NCI-H2196 treated with DMSO at 0.1 percent for 48 hours (cell line): ENCODE data around the gene ATP10D.

Experiments used
- DNase-seq: peaks from one replicate; lab custom pipeline; 2025; ENCODE audit not compliant: unreplicated experiment; lab: John Stamatoyannopoulos, UW

Gene ATP10D

DNA sequence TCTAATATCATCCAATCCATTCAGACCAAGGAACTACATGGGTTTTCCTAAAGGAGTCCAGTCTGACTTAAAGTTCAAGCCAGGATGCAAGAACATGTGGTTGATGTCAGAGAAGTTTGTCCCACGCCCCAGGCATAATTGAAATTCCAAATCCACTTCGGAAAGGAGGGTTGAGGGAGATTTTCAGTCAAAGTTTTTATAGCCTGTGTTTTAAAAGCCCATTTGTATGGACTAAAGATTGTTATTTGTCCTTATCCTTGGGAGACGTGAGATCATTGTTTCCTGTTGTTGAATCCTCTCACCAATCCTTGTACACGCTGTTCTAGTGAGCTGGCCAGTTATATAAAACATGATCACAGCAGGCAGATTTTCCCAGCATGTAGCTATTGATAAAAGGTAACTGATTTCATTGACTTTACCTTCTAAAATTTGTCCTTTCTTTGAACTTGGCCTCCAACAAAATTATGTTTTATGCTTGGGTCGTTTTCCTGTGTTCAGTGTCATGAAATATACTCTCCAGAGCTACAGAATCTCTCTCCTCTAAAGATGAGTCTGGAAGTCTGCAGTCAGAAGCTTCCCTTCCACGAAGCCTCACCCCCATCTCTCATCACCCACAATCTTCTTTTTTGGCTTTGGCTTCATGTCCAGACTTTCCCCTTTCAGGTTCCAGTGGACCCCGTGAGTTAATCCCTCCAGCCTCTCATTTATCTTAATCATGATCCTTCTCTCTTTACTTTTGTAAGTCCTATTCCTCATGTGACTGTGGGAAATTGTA, 92.9 kb downstream of the ATP10D start:
- no peak for DNase-seq

DNA sequence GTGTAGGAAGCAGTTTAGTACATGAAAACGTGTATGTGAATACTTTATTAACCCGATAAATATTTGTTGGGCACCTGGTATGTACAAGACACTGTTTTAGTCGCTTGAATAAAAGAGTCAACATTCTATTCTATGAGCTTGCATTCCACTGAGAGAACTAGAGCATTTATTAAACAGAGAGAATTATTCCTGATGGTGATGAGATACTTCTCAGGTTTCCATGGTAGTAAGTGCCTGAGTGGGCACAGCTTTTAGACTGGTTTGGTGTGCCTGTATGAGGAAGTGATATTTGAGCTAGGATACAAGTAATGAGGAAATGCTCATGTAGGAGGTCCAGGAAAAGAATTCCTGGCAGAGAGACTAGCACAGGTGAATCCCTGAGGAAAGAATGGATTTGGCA, 94.2 kb downstream of the ATP10D start:
- no peak for DNase-seq

DNA sequence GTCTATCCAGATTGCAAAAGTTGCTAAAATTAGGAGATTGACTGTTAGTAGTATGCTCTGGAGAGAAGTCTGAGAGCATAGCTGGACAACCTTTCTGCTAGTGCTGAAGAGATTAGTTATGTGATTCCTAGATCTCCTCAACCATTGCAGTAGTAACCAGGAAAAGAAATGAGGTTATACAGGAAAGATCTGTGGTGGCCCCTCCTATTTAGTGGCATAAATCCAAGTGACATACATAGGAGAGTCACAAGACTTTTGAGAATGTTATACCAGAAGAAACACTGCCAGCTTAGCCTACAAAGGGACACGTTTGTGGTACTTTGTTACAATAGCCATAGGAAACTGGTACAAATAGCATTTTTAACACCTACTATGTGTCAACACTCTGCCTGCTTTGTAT, 105.2 kb downstream of the ATP10D start:
- DNase-seq, result no peak

DNA sequence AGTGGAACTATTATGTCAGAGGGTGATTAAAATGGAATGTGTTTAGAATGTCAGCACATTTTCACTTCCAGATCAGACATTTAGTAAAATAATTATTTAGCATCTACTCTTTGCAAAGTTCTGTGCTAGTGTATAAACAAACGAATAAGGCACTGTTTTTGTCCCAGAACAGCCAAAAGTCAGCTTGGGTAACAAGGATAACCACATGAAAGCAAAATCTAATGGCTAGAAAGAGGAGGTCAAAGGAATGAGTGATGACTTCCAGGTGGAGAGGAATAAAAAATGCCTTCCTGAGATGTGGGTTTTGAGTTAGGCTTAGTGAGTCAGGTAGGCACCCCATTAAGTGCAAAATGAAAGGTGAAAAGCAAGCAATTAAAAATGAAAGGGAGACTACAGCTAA, 112.6 kb downstream of the ATP10D start:
- no peak for DNase-seq

DNA sequence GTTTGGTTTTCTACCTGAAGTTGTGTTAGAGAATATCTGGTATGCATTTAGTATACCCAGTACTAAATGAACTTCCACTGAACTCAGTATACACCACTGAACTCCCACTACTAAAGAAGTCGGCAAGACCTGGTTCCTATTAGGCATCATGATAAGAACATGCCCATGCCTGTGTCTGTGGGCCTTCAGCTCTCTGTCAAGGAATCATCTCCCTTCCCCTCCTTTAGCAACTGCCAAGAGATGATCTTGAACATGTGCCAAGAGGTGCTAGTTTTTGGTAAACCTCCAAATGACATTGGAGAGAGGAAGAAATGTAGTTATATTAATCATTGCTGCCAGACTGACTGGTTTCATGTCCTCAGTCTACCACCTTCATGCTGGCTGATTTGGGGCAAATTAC, 113.2 kb downstream of the ATP10D start:
- DNase-seq, result no peak

DNA sequence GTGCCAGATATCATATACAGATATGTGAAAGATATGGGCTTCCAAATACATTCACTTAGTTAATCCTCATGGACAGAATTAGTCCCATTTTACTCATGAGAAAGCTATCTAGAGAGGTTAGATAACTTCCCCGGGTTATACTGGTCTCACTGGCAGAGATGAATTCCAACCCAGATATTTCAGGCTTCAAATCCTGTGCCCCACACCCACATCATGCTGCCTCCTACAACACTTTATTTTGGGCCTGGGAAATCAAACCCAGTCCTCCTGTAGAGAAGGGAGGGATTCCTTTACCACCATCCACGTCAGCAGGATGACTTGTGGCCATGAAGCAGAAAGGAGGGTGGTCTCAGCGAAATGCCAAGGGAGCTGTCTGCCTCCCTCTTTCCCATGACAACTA, 113.8 kb downstream of the ATP10D start:
- no peak for DNase-seq

DNA sequence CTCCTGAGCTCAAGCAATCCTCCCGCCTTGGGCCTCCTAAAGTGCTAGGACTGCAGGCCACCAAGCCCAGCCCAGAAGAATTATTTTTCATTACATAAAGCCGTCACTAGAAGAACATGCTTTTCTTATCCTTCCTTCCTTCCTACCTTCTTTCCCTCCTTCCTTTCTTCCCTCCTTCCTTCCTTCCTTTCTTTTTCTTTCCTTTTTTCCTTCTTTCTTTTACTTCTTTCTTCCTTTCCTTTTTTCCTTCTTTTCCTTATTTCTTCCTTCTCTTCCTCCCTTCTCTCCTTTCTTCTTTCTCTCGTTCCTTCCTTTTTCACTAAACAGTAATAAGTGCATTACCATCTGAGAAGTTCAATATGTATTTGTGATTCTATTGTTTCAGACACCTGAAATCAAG, 121.4 kb downstream of the ATP10D start:
- DNase-seq, result no peak

DNA sequence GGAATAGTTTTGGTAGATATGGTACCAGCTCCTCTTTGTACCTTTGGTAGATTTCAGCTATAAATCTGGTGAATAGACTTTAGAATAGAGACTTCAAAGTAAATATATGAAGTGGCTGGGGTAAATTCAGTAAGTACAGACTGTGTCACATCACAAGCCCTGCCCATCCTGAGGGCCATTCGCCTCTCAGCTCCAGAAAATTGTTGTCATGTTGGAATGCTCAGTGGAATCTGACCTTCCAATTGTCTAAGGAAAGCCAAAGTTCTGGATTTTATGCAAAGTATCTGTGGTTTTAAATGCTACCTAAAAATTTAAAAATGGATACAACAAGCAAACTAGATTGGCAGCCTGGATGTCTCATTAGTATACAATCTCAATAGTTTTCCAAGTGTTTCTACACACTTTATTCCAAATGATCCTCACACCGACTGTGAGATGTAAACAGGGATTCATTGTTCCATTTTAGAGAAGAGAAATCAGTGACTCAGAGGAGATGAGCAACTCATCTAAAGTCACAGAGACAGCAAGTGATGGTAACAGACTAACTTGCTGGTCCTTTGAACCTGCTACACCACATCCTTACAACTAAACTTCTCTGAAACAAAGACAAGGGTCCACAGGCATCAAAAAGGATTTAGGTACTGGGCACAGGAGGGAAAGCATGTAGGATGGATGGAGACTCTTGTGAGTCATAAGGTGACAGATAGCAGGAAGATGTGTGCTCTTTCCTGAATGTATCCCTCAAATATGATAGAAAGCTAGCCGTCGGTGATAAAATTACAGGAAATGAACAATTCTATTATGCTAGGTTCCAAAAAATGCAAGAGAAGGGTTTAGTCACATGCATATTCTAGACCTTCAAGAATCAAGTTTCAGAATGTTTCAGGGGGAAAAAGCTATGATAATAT, 127.3 kb downstream of the ATP10D start:
- no peak for DNase-seq

DNA sequence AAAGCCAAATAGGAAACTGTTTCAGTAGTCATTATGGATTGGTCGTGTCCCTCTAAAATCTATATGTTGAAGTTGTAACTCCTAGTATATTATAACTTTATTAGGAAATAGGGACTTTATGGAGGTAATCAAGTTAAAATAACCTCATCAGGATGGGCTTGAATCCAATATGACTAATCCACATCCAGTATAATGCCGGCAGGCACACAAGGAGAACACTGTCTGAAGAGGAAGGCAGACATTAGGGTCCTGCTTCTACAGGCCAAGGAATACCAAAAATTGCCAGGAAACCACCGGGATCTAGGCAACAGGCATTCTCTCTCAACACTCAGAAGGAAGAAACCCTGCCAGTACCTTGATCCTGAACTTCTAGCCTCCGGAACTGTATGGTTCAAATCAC, 130.3 kb downstream of the ATP10D start:
- DNase-seq, result no peak

DNA sequence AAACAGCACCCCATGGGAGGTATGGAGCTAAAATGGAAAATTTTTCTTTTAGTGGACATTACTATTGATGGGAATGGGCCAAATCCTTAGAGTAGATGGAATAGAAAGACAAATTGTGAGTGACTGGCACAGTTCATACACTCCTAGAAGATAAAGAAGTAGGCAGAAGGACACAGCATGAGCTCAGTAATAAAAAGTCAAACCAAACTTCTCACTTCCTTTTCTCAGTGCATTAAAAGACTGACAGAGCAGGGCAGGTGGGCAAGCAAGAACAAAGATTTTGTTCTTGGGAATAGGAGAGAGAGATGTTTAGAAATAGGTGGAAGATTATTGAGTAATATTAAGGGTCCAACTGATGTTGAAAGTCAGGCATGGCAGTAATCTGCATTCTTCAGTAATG, 132.5 kb downstream of the ATP10D start:
- DNase-seq, result no peak

DNA sequence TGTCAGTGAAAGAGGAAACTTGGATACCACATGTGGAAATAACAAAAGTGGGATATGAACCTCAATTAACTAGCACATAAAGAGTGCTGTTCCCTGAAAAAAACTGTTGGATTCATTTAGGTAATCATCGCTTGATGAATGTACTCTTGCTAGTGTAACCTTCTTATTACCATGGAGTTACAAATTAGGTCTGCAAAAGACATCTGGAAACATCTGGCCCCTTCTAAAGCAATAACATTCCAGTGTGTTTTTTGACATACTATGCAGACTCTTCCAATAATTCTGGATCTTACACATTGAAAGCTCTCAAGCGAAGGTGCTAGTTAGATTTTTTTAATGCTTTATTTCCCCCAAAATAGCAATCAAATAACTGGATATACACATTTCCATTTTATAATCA, 134.6 kb downstream of the ATP10D start:
- DNase-seq, result no peak

DNA sequence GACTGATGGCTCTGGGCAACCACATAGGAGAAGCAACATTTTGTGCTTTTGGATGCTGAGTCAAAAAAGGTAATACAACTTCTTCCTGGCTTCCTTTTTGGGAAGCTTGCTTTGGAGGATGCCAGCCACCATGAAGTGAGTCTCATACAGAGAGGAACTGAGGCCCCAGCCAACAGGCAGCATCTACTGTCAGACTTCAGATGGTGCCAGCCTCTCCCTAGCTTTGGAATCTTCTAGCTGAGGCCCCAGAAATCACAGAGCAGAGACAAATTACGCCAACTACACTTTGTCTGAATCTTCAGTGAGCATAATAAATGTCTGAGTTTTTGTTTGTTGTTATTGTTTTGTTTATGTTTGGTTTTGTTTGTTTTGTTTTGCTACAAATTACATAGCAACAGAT, 136.1 kb downstream of the ATP10D start:
- no peak for DNase-seq

DNA sequence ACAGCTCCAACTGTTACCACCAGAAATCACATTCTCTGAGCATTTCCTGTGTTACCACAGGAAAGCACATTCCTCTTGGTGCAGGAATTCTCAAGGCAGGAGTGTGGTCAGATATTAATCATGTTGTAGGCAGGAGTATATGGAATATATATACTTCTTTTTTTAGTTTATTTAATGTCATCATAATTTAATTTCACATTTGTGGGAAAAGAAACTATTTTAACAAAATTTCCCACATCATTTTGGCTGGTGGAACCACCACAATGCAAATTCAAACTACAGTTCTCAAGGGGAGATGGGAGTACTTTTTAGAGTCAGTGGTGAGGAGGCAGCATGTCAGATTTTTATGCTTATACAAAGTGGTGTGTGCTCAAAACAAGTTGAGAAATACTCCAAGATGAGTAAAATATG, 139.0 kb downstream of the ATP10D start:
- no peak for DNase-seq

DNA sequence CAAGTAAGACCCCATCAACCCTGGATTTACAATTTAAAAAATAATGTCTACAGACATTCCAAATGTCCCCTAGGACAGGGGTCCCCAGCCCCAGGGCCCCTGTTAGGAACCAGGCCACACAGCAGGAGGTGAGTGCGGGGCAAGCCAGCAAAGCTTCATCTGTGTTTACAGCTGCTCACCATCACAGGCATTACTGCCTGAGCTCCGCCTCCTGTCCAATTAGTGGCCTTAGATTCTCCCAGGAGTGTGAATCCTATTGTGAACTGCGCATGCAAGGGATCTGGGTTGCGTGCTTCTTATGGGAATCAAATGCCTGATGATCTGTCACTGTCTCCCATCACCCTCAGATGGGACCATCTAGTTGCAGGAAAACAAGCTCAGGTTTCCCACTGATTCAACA, 146.1 kb downstream of the ATP10D start:
- no peak for DNase-seq

DNA sequence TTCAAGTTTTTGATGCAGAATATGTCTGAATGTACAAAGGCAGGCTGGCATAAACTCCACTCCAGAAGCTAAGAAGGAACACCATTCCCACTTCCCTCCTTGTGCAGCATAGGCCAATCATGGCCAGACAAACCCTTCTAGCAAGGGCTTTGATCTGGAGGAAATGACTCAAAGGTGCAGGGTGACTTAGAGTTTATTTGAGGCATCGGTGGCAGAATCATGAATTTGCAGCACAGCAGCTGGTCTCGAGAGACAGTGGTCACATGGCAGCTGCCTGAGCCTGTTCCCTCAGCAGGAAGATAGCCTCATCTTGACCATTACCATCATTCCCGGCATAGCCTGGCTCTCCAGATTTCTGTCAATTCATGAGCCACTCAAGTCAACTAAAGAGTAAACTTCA, 154.5 kb downstream of the ATP10D start:
- DNase-seq, result no peak

DNA sequence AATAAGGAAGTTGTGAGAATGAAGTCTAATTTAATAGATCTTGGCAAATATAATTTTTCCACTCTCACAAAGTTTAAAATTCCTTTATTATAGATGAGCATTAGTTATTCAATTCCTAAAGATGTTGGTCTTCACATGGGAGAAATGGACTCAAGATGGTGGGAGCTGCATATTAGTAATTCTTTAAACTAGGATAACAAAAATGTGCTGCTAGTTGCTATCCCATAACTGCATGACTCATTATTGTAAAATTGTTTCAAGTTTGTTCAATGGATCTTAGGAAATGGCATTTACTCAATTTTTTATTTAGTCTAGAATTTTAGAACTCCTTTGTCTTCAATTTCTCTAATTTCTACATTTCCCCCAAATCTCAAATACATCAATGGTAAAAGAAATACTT, 155.8 kb downstream of the ATP10D start:
- no peak for DNase-seq

DNA sequence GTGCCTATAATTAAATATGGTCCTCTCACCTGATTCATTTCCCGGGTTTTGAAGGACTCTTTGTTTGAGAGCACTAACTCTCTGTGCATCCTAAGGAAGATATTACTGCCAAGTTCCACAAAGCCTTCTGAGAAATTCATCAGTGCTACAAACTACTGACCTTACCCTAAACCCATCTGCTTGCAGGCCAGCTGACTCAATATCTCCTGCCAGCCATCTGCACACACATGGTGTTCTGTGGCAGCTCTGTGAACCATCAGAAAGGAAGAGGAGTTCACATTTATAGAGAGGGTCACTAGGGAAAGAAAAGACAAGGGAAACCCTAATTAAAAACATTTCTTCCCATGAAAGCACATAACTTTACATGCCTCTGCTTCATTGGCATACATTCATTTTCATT, 156.7 kb downstream of the ATP10D start:
- no peak for DNase-seq

DNA sequence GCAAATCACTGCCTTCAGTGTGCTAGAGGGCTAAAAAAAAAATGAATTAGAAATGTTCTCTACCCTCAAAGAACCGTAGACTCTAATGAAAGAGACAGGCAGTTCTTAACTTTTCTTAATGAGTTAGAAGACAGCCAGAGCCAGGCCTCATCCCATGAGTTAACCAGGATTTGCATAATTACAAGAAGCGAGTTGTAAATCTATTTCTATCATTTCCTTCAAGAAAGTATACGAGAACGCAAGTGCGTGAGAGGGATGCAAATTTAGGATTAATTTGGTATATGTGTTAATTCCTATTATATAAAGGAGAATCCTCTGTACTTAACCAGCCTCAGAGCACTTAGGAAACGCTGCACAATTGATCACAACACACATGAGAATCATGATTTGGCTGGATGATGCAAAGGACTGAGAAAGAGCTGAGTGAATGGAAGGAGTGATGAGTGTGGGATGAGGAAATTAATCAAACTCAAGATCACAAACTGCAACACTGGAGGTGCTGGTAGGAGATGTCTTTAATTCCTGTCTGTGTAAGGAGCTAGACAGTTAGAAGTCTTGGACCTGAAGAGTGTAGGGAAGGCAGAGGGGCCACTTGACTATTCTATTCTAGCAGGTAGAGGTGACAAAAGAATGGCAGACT, 157.2 kb downstream of the ATP10D start:
- no peak for DNase-seq
